Frontal cortex (tissue), 4 donors: Measurements from ENCODE around the gene POU3F1. TPM values are rescaled to one million over a fixed set of nuclear protein-coding genes. Genes with fewer than 3 reads are reported as not detected.

Experiments used
- DNase-seq, 2 donors: peaks; one replicate each; pipeline ENCODE4 v3.0.0; 2012; ENCODE audit warnings: low spot score in 2 of 2
- FAIRE-seq: peaks from 2 replicates; lab custom pipeline; 2012; peaks lifted over from hg19 to GRCh38; lab: Jason Lieb, UNC
- total RNA-seq: library from RNA; depleted of rRNA; stranded (reverse); fragments of >200 nt; gene quantifications from one replicate; pipeline ENCODE4 v1.2.3, GENCODE V29; 2014
- donor health status: control.
- donor health status: control.
- donor health status: control.

Gene POU3F1
- 9.4 TPM for total RNA-seq

GRCh38 chr1:38046333-38046883 is at the start of gene POU3F1:
Gene POU3F1, minus strand, starts transcription at chr1:38046793. Its CDS starts 50 bp downstream, at chr1:38046743.
- DNase-seq: no peak
- FAIRE-seq: no peak

- DNase-seq (no peak), FAIRE-seq (no peak)
These were observed 48.9 kb upstream of the POU3F1 start for GRCh38 chr1:38095454-38095931.

- DNase-seq: no peak
- no peak for FAIRE-seq
These were observed 48.2 kb upstream of the POU3F1 start for GRCh38 chr1:38094711-38095290.

- DNase-seq (no peak), FAIRE-seq (no peak)
These were observed 47.3 kb upstream of the POU3F1 start for GRCh38 chr1:38093569-38094520.

GRCh38 chr1:38092256-38092655 is 45.7 kb upstream of the POU3F1 start:
- FAIRE-seq: no peak
- DNase-seq: no peak

GRCh38 chr1:38090796-38091195 is 44.2 kb upstream of the POU3F1 start:
- FAIRE-seq: no peak
- no peak for DNase-seq

- FAIRE-seq (no peak), DNase-seq (no peak)
These were observed 43.2 kb upstream of the POU3F1 start for GRCh38 chr1:38089712-38090360.

GRCh38 chr1:38088791-38089190 is 42.2 kb upstream of the POU3F1 start:
- FAIRE-seq: no peak
- no peak for DNase-seq

GRCh38 chr1:38088366-38088765 is 41.8 kb upstream of the POU3F1 start:
- FAIRE-seq (no peak), DNase-seq (no peak)

GRCh38 chr1:38087676-38088075 is 41.1 kb upstream of the POU3F1 start:
- FAIRE-seq (no peak), DNase-seq (no peak)

GRCh38 chr1:38085666-38086330 is 39.2 kb upstream of the POU3F1 start:
- no peak for FAIRE-seq
- DNase-seq: no peak

GRCh38 chr1:38084700-38085099 is 38.1 kb upstream of the POU3F1 start:
- DNase-seq: no peak
- no peak for FAIRE-seq

GRCh38 chr1:38084113-38084512 is 37.5 kb upstream of the POU3F1 start:
- FAIRE-seq (no peak), DNase-seq (no peak)

- no peak for FAIRE-seq
These were observed 36.9 kb upstream of the POU3F1 start for GRCh38 chr1:38083541-38083940.

GRCh38 chr1:38082769-38083263 is 36.2 kb upstream of the POU3F1 start:
- no peak for DNase-seq
- no peak for FAIRE-seq

More at GRCh38 chr1:38083541-38083940, 36.9 kb upstream of the POU3F1 start:
- DNase-seq: no peak

- FAIRE-seq (no peak), DNase-seq (no peak)
These were observed 32.4 kb upstream of the POU3F1 start for GRCh38 chr1:38079019-38079418.

- FAIRE-seq (no peak), DNase-seq (no peak)
These were observed 31.0 kb upstream of the POU3F1 start for GRCh38 chr1:38077523-38078147.

- DNase-seq (no peak), FAIRE-seq (no peak)
These were observed 29.9 kb upstream of the POU3F1 start for GRCh38 chr1:38076455-38076854.

- DNase-seq (no peak), FAIRE-seq (no peak)
These were observed 29.4 kb upstream of the POU3F1 start for GRCh38 chr1:38076038-38076437.
